Measurements from ENCODE around the gene PCNT.
"Not testable (repeated sequence)": the region's sequence is repeated elsewhere in the genome, so short reads cannot be mapped to it uniquely, and the experiment has no call there.

PCNT gene

DNA sequence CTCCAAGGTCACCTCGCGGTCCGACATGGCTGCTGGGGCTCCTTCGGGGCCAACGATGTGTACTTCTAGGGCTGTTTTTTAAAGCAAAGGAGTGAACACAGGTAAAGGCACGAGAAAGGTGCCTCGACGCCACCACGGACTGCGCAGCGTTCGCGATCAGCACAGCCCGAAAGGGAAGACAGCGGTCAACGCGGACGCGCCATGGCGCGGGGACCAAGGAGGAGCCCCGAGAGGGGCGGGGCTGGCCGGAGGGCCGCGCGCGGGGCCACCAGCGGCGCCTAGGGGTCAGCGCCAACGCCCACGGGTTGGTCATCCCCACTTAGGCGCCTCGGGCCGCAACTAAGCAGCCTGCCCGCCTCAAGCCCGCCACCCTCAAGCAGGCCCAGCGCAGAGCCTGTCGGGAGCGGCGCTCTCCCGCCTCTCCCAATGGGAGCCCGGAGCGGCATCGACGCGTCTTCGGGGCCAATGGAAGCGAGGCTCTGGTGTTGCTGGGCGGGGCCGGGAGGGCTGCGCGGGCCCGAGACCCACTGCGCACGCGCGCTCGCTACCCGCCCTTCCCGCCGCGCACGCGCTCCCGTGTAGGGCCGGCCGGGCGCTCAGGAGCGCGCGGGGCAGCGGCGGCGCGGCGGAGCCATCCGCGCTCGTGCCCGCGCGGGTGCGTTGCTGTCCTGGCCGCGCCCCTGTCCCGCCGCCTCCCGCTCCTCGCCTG lies 134.5 kb downstream of the PCNT start, which contains the start of gene DIP2A:
DIP2A (plus strand) TSS at position 577 of the 709 bp plus-strand sequence. CDS start 241 bp downstream, outside the sequence.
- peak; percentile 97 for DNase-seq

DNA sequence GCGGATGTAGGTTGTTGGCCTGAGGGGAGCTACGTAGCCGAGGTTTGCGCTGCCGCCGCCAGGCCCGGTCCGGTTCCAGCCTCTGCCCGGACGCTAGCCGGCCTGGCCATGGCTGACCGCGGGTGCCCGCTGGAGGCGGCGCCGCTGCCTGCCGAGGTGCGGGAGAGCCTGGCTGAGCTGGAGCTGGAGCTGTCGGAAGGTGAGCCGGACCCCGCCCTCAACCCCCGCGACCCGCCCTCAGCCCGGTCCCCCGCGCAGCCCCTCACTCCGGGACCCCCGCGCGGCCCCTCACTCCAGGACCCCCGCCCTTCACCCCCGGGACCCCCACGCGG lies 135.0 kb downstream of the PCNT start:
- DNase-seq: no peak

DNA sequence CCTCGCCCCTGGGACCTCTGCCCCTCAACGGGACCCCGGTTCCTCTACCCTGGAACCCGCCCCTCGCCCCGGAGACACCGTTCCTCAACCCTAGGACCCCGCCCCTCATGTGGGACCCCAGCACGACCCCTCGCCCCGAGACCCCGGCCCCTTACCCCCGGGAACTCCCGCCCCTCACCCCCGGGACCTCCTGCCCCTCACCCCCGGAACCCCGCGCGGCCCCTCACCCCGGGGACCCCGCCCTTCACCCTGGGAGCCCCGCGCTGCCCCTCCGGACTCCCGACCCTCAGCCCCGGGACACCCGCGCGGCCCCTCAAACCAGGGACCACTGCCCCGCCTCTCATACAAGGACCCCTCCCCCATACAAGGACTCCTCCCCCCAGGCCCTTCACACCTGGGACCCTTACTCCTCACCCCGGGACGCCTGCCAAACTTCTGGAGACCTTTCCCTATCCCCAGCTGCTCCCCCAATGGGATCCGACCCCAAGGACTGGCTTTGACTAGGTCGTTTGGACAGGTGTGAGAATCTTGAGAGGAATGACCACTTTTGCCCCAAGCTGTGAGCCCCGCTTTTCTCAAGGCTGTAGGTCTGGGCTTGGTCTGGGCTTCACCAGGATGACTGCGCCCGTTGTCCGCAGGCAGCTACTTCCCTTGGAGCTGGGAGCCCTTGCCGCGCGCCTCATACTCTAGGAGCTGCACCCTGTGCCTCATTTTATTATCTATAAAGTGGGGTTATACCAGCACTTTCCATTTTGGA lies 135.6 kb downstream of the PCNT start:
- peak; percentile 28 for DNase-seq

DNA sequence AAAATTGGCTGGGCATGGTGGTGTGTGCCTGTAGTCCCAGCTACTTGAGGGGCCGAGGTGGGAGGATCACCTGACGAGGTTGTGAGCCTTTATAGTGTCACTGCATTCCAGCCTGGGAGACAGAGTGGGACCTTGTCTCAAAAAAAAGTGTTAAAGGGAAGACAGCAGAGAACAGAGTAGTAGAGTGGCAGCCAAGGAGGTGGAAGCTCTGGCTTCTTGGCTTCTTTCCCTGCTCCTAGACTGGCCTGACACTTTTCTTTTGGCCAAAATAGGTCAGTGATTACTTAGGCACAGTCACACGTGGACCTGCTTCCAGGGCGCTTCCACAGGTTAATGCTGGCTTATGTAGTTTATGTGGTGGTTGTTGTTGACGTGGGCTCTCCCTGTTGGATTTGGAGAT lies 138.0 kb downstream of the PCNT start:
- DNase-seq: no peak

DNA sequence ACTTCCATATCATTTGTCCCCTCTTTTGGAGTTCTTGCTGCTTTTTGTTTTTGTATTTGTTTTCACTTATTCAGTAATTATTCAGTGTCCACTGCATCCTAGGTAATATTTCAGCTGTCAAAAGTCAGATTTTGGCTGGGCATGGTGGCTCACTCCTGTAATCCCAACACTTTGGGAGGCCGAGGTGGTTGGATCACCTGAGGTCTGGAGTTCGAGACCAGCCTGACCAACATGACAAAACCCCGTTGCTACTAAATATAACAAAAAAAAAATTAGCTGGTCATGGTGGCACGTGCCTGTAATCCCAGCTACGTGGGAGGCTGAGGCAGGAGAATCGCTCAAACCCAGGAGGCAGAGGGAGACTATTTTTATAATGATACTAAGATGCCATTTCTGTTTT lies 141.2 kb downstream of the PCNT start:
- not testable (repeated sequence) for DNase-seq

DNA sequence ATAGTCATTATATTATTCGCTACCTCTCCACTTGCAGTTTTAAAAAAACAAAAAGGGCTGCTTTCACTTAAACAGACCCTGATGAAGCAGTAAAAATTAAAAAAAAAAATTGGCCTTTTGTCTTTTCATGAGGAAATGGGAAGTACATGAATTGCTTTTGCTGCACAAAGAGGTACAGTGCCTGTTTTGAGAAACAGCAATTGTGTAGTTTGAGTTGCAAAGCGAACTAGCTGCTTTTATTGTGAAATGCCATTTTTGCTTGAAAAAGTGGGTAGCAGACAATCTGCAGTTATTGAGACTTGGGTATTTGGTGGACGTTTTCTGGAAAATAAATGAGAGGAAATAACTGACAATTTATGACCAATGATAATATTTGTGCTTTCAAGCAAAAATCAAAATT lies 141.7 kb downstream of the PCNT start:
- DNase-seq: no peak

DNA sequence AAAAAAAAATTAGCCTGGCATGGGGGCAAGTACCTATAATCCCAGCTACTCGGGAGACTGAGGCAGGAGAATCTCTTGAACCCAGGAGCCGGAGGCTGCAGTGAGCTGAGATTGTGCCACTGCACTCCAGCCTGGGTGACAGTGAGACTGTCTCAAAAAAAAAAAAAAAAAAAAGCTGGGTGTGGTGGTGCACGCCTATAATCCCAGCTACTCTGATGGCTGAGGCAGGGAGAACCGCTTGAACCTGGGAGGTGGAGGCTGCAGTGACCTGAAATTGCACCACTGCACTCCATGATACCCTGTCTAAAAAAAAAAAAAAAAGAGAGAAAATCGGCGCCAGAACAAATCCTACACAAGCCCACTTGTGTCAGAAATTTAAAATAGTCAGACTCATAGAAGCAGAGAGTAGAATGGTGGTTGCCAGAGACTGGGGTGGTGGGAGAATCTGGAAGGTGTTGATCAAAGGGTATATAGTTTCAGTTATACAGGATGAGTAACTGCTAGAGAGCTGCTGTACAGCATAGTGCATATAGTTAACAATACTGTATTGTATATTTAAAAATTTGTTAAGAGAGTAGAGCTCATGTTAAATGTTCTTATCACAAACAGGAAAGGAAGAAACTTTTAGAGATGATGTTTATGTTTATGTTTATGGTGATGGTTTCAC lies 144.3 kb downstream of the PCNT start:
- DNase-seq: no peak

DNA sequence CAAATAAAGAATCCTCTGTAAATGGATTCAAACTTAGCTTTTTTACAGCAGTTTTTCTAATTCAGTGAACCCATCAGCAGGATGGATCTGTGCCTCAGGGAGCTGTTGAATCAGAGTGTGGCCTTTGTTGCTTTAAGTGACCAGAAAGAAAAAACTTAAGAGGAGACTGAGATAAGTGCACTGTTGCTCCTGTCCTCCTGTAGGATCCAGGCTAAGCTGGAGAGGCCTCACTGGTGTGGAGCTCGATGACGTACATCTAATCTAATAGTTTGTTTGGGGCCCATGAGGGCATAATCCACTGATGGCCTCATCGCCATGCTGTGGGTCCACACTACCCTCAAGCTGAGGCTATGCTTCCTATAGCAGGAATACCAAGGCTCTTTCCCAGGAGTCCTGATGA lies 145.3 kb downstream of the PCNT start:
- no peak for DNase-seq

DNA sequence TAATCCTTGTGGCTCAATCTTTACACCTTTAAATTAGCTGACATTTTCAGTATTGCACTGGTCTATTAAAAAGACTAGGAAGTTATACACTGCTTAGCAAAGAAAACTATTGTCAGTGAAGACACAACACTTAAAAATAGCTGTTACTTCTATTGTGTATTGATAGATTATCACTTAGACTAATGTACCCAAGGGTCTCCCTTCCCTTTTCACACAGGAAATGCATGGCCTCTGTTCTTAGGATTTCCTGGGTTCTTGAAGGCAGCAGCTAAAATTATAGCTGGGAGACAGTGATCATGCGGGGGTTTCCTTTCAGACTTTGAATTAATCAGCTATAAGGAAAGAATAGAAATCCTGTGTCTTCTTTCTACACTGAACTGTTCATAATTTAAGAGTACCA lies 147.6 kb downstream of the PCNT start:
- DNase-seq: no peak

DNA sequence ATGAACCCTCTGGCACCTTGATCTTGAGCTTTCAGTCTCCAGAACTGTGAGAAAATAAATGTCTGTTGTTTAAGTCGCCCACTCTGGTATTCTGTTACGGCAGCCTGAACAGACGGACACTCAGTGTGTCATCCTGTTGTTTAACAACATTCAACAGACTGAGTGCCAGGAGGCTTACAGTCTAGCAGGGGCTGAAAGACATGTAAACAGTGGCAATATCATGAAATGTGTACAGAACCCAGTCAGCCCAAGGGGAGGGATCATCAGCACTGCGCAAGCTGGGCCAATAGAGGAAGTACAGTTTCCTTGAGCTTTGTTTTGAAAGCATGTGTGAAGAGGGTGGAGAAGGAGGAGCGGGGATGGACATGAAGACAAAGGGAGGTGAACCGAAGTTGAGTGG lies 148.3 kb downstream of the PCNT start:
- no peak for DNase-seq

DNA sequence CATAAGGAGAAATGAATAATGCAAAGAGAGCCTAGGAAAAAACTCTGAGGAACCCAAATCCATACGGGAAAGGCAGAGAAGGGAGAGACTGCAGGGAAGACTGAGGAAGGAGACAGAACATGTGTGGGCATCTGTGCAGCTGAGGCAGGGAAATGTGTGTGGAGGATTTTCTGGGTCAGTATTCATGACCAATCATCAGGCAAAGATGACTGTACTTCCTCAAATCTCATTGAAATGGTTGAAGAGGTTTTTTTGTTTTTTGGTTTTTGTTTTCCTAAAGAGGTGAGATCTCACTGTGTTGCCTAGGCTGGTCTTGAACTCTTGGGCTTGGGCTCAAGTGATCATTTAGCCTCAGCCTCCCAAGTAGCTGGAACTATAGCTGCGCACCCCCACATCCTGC lies 150.4 kb downstream of the PCNT start:
- DNase-seq: no peak

DNA sequence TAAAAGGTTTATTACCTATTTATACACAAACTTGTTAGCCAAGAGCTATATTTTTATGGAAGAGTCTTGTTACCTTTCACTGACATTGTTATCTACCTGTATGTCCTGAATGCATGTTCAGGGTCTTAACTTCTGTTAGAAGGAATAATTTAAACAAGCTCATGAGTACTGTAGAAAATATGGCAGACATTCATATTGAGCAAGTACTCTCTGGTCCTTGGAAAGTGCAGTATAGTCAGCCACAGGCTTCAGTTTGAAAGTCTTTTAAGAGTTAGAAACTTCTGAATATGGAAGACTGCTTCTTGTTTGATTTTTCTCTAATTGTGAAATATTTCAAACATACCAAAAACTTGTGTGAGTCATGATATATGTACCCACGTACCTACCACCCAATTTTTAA lies 151.3 kb downstream of the PCNT start:
- no peak for DNase-seq

DNA sequence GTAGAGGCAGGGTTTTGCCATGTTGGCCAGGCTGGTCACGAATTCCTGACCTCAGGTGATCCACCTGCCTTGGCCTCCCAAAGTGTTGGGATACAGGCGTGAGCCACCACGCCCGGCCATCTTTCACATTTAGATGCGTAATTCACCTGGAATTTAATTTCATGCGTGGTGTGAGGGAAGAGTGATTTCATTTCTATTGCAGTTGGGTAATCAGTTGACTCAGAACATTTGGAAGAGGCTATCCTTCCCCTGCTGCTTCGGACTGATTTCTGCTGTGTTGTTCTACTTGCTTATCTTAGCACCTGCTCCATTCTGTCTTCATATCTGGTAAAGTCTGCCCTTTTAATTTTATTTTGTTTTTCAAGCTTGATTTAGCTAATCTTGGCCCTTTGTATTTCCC lies 153.8 kb downstream of the PCNT start:
- DNase-seq: no peak

DNA sequence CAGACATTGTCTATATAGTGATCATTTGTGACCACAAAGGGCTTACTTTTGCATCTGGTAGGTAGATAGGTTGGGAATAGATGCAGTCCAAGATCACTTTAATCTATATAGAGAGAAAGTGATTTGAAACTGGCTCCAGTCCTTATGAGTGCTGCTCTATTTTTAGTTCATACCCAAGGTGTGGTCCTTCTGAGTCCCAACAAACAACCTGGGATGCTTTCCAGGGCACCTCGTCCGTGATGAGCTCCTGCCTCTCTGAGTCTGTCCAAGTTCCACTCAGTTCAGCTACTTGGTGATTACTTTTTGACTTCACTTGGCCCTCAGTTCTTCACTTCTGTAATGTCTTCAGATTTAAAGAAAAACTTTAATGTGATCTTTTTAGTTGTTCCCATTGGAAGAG lies 155.0 kb downstream of the PCNT start:
- DNase-seq: no peak

DNA sequence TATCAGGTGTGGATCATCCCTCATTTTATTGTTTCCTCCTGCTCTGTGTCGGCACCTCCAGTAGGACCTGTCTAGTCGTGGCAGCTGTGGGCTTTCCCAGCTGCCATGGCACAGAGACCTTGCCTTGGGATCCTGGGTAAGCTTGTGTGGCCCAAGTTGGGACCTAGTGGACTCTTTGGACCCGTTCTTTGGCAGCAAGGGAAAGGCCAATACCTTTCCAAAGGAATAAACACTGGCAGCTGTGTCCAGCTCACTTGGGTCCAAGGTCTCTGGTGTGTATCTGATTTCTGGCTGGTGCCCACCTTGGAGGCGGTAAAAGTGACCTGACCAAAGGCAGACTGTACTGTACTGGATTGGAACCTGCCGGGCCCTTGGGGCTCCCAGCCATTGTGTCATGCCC lies 156.5 kb downstream of the PCNT start:
- no peak for DNase-seq

DNA sequence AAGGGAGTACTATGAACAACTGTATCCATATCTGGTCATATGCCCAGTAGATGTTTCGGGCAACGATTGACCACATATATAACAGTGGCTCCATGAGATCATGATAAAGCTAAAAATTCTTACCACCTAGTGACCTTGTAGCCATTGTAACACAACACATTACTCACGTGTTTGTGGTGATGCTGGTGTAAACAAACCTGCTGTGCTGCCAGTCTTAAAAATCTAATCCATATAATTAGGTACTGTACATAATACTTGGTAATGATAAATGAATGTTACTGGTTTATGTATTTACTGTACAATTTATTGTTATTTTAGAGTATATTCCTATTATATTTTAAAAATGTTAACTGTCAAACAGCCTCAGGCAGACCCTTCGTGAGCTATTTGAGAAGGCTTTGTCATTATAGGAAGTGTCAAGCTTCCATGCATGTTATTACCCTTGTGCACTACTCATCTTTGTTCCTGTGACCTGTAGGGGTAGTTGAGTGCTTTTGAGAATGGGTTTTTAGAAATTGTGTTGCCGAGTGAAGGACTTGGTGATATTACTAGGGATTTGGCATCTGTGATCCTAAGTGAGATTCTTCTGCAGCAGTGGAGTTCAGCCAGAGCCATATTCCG lies 158.4 kb downstream of the PCNT start:
- DNase-seq: no peak

DNA sequence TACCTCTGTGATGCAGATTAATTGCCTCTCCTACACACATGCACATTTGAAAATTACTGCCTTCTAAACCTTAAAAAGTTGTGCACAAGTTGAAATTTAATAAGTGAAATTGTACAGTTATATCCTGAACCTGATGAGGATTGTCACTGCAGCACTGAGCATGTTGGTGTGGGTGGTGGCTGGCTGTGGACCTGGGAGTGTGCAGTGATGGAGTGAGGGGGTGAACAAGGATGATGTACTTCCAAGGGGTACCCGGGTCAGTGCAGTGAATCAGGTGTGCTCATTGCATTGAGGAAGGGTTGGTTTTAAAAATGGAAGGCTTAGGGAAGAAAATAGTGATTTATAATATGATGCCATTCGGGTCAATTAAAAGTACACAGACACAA lies 158.9 kb downstream of the PCNT start:
- no peak for DNase-seq

DNA sequence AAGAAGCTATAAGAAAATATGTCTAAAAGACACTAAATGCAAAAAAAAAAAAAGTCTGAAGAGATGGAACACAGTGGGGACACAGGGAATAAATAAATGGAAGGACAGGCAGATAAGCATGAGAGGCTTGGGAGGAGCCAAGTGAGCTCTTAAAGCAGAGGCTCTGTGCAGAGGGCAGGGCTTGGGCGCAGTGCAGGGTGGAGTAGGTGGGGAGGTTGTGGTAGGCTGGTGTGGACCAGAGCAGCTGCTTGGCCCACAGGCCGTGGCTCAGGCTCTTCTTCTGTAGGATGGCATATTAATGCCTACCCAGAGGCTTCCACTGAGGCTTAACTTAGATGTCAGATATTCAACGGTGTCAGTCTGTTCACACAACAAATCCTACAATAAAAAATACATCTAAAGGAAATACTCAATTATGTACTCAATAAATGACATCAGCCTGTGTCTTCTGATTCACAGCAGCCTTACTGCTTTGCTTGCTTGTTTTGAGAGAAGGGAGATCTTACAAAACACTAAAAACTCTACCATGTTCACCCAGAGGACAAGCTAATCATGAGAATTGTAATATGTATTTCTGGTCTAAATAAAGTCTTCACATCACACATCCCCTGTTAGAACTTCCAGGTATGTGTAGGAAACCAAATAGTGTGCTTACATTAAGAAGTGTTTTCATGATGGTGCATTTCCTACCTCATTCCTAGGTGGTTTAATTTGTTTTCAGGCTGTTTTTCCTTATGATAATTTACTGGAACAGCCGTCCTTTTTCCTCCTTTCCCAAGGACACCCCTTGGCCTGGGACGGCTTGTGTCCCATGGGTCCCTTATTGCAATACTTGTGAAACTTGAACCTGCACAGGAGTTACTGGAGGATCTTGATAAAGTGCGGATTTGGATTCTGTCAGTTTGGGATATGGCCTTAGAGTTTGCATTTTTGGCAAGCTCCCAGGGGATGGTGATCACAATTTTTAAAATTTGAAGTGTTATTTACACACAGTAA lies 159.6 kb downstream of the PCNT start:
- no peak for DNase-seq

DNA sequence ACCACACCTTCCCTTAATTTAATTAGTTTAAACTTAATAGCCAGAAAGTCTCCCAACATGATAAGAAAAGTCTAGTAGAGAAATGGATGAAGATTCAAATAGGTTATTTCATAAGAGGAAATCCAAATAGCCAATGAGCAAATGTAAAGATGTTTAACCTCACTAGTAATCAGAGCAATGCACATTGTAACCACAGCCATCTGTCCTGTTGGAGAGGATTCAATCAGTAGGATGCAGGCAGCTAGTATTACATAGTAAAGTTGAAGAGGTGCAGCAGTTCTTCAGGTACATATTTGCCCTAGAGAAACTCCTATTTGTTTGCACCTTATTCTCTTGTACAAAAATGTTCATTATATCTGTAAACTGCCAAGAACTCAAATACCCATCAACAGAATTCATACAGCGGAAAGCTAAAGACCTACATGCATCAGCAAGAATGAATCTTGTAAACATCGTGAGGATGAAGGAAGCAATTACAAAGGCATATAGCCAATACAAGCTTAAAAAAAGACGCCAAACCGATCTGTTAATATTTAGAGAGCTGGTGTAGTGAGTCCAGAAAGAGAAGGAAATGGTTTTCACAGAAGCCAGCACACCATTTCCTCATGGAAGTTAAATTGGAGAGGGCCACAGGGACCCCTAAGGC lies 162.6 kb downstream of the PCNT start:
- DNase-seq: no peak

DNA sequence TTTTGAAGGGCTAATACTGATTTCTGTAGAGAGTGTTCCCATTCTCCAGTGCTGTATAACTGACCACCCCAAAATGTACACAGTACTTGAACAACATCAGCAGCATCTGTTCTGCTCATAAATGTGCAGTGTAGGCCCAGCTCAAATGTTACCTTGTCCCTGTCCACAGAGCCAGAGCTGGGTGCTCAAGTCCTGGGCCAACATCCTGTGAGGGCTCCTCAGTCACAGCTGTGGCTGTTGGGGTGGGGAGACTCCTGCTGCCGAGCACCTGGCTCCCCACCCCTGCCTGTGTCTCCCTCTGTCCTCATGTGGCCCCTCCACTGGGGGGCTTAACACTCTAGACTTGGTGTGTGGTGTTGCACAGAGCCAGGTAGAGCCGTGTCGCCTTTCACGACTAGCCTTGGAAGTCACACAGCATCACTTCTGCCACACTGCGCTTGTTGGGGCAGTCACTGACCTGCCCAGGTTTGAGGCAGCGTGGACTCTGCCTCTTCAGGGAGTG lies 165.3 kb downstream of the PCNT start:
- no peak for DNase-seq

DNA sequence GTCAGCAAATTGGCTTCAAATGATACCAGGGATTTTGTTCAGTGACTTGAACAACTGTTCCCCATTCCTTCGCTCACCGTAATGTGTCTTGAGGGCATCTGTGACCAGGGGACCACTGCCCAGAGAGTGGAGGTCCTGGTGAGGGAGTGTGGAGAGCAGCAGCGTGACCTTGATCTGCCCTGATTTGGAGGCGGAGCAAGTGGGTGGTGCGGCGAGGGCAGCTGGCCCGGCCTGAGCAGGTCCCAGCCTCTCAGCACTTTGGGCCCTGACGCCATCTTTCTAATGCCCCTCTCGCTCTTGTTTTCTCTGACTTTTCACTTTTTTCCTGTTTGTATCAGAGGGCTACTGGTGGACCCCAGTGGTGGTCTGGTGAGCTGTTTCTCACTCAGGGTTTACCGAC lies 165.8 kb downstream of the PCNT start:
- DNase-seq: no peak

DNA sequence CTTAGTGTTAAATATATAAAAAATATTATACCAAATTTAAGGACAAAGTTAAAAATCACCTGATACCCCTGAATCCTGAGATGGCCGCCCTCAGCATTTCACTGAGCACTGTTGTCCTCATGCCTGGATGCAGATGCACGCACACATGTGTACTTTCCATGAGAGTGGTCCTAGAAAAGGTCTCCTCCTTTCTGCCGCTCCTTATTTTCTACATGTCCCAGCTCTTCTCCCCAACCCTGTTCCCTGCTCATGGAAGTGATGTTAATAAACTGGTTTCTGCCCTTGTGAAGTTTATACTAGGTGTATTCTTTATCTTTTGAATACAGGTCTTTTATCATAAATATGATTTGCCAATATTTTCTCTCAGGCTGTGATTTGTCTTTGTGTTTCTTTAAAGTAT lies 167.6 kb downstream of the PCNT start:
- DNase-seq: no peak

Measured in fibroblast of skin of right biceps (primary cell).